ENCODE data around the gene MAP2.

- TF ChIP-seq CTCF (optimal IDR thresholded peaks at IDR 0.05 in 1 of 3, IDR thresholded peaks at IDR 0.05 in 1 of 3, conservative IDR thresholded peaks at IDR 0.05 in 1 of 3; ENCODE audit: extremely low read depth in 1 of 3, insufficient read depth in 2 of 3, low read length in 3 of 3) (no peak), EZH2 (IDR thresholded peaks at IDR 0.05; ENCODE audit: low read length) (no peak)
Observed at GRCh38 chr2:209721497-209721896, 297.6 kb downstream of the MAP2 start.
